GM23338 (cell line): ENCODE data around the gene SLC30A10.

Experiments used
- EZH2 ChIP-seq: fragments of 200-600 bp; sonication (generic); IDR thresholded peaks from one replicate; pipeline ENCODE4 v1.8.0; 2017; ENCODE audit warnings: antibody characterized with exemption, mild to moderate bottlenecking, low read depth; ENCODE audit not compliant: unreplicated experiment
- EZH2phosphoT487 ChIP-seq: fragments of 200-600 bp; sonication (generic); IDR thresholded peaks from one replicate; pipeline ENCODE4 v1.8.1; 2018; ENCODE audit warnings: antibody characterized with exemption; ENCODE audit not compliant: unreplicated experiment
- JUNB ChIP-seq: IDR thresholded peaks from one replicate; pipeline ENCODE4 v1.6.1; 2016; ENCODE audit warnings: antibody characterized with exemption; ENCODE audit not compliant: unreplicated experiment
- NANOG ChIP-seq: IDR thresholded peaks from 2 replicates; pipeline ENCODE4 v1.6.1; 2016; ENCODE audit warnings: antibody characterized with exemption, borderline replicate concordance
- POLR2AphosphoS5 ChIP-seq: IDR thresholded peaks from 2 replicates; pipeline ENCODE4 v1.6.1; 2016; ENCODE audit warnings: antibody characterized with exemption, low read depth
- STAT1 ChIP-seq: IDR thresholded peaks from one replicate; pipeline ENCODE4 v1.6.1; 2016; ENCODE audit warnings: antibody characterized with exemption; ENCODE audit not compliant: unreplicated experiment
- ZNF331 ChIP-seq: fragments of 250-450 bp; sonication (Bioruptor Pico); IDR thresholded peaks from 2 replicates; pipeline ENCODE4 v1.5.0; 2020; ENCODE audit warnings: low read depth, mild to moderate bottlenecking, moderate library complexity
- TF ChIP-seq, protein P1 (sequence below), 2 experiments: fragments of 200-600 bp in 1 of 2; sonication (generic) in 1 of 2; conservative IDR thresholded peaks; 2 replicates each; pipeline versions ENCODE4 v1.5.1 to v1.6.1; 2016 to 2017; ENCODE audit warnings: antibody characterized with exemption in 2 of 2, low read depth in 2 of 2, mild to moderate bottlenecking in 2 of 2, moderate library complexity in 1 of 2
- TF ChIP-seq, protein P2 (sequence below): IDR thresholded peaks from one replicate; pipeline ENCODE4 v1.6.1; 2018; ENCODE audit warnings: antibody characterized with exemption; ENCODE audit not compliant: unreplicated experiment

DNA sequence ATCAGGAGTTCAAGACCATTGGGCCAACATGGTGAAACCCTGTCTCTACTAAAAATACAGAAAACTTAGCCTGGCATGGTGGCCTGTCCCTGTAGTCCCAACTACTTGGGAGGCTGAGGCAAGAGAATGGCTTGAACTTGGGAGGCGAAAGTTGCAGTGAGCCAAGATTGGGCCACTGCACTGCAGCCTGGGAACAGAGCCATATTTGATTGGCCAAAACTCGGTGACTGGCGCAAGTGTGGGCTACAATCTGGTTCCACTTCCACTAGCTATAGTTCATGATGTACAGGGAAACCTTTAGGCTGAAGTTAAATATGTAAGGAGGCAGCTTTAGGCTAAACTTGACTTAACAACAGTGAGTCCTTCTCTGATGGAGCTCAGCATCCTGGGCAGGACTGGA, 20.2 kb downstream of the SLC30A10 start:
- TF ChIP-seq, protein P1, sequence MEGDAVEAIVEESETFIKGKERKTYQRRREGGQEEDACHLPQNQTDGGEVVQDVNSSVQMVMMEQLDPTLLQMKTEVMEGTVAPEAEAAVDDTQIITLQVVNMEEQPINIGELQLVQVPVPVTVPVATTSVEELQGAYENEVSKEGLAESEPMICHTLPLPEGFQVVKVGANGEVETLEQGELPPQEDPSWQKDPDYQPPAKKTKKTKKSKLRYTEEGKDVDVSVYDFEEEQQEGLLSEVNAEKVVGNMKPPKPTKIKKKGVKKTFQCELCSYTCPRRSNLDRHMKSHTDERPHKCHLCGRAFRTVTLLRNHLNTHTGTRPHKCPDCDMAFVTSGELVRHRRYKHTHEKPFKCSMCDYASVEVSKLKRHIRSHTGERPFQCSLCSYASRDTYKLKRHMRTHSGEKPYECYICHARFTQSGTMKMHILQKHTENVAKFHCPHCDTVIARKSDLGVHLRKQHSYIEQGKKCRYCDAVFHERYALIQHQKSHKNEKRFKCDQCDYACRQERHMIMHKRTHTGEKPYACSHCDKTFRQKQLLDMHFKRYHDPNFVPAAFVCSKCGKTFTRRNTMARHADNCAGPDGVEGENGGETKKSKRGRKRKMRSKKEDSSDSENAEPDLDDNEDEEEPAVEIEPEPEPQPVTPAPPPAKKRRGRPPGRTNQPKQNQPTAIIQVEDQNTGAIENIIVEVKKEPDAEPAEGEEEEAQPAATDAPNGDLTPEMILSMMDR (conservative IDR thresholded peaks at IDR 0.05; ENCODE audit: low read depth in 2 of 2): no peak
- TF ChIP-seq POLR2AphosphoS5 (no peak), EZH2phosphoT487 (no peak), NANOG (no peak), JUNB (no peak), EZH2 (no peak), ZNF331 (no peak), STAT1 (no peak)
- TF ChIP-seq, protein P2, sequence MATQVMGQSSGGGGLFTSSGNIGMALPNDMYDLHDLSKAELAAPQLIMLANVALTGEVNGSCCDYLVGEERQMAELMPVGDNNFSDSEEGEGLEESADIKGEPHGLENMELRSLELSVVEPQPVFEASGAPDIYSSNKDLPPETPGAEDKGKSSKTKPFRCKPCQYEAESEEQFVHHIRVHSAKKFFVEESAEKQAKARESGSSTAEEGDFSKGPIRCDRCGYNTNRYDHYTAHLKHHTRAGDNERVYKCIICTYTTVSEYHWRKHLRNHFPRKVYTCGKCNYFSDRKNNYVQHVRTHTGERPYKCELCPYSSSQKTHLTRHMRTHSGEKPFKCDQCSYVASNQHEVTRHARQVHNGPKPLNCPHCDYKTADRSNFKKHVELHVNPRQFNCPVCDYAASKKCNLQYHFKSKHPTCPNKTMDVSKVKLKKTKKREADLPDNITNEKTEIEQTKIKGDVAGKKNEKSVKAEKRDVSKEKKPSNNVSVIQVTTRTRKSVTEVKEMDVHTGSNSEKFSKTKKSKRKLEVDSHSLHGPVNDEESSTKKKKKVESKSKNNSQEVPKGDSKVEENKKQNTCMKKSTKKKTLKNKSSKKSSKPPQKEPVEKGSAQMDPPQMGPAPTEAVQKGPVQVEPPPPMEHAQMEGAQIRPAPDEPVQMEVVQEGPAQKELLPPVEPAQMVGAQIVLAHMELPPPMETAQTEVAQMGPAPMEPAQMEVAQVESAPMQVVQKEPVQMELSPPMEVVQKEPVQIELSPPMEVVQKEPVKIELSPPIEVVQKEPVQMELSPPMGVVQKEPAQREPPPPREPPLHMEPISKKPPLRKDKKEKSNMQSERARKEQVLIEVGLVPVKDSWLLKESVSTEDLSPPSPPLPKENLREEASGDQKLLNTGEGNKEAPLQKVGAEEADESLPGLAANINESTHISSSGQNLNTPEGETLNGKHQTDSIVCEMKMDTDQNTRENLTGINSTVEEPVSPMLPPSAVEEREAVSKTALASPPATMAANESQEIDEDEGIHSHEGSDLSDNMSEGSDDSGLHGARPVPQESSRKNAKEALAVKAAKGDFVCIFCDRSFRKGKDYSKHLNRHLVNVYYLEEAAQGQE: no peak
